ENCODE measurements around the gene PSME3IP1. TPM values are rescaled to one million over a fixed set of nuclear protein-coding genes. Genes with fewer than 3 reads are reported as not detected.
A peak's percentile ranks its signal among the peaks of the same experiment; 100 is the strongest.
"Not testable (repeated sequence)": the region's sequence is repeated elsewhere in the genome, so short reads cannot be mapped to it uniquely, and the experiment has no call there.

Gene PSME3IP1
- total and polyA plus RNA-seq, 2 of the 4 experiments (the other 2 are of a cell fraction): 50.2 to 75.2 TPM

DNA sequence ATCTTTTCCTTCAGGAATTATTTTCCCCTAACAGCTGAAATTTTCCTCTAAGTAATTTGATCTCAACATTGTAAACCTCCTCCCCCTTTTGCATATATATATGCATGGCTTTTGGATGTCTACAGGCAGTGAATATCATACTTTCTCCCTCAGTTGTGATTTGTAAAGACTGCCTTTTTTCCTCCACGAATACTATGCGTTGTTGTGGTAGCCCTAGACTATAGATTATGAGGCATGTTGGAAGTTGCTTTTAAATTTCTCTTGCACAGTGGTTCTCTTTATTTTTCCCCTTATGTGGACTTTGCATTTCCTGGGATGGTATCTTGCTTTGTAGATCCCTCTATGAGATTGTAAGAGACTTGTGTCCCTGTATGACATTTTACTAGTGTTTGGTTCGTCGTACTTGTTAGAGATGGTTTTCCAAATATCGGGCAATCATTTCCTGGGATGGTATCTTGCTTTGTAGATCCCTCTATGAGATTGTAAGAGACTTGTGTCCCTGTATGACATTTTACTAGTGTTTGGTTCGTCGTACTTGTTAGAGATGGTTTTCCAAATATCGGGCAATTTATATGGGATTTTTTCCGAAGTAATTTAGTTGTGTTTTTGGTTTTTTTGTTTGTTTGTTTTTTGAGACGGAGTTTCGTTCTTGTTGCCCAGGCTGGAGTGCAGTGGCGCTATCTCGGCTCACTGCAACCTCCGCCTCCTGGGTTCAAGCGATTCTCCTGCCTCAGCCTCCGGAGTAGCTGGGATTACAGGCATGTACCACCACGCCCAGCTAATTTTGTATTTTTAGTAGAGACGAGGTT, 2.3 kb upstream of the PSME3IP1 start:
- BruUV-seq (replicated peaks): TSS peak; percentile 32
- H2BK20ac ChIP-seq (ENCODE audit: low read depth, low read length); dilution Hi-C loops (cut with HindIII; ENCODE audit: low sequenced_read_pairs, unreplicated experiment); H3K27ac ChIP-seq (ENCODE audit: insufficient read depth, low read length); H3K56ac ChIP-seq (ENCODE audit: extremely low read depth, insufficient read depth, low read length); H4K8ac ChIP-seq (ENCODE audit: low read depth in 2 of 2, low read length in 2 of 2); H3K9me1 ChIP-seq (ENCODE audit: insufficient read depth, low read length); CTCF ChIA-PET; H3K18ac ChIP-seq (ENCODE audit: low read depth, low read length); H3K9me3 ChIP-seq (ENCODE audit: control insufficient read depth, insufficient read depth, low read length); H4K5ac ChIP-seq (ENCODE audit: low read depth, low read length); H2BK15ac ChIP-seq (ENCODE audit: low read depth, low read length); H4K91ac ChIP-seq (ENCODE audit: insufficient read depth, low read depth, low read length); H2AK5ac ChIP-seq (ENCODE audit: low read depth, low read length); H2BK5ac ChIP-seq (ENCODE audit: low read depth, low read length, poor library complexity, severe bottlenecking); H2BK120ac ChIP-seq (ENCODE audit: low read depth, low read length); H3K36me3 ChIP-seq (ENCODE audit: control insufficient read depth, insufficient read depth, low read length); in situ Hi-C loops (cut with MboI; ENCODE audit: low sequenced_read_pairs); H3K4ac ChIP-seq (ENCODE audit: low read depth, low read length); POLR2A ChIA-PET (ENCODE audit: unreplicated experiment); H2AK9ac ChIP-seq (replicated peaks; ENCODE audit: low read depth, low read length, poor library complexity); H2AFZ ChIP-seq (replicated peaks; ENCODE audit: low read length, poor library complexity); DNase-seq; H3K27me3 ChIP-seq (ENCODE audit: control insufficient read depth, insufficient read depth, low read length); H3K14ac ChIP-seq (replicated peaks; ENCODE audit: low read depth, low read length); ATAC-seq (ENCODE audit: low read depth): not testable (repeated sequence)
- Histone ChIP-seq H4K20me1 (ENCODE audit: insufficient read depth, low read length) (peaks cover 18% of the 10 kb centered on the region; the same call in 1 of the 2 replicates), H3K9ac (ENCODE audit: low read depth, low read length) (peak overlapping the region; percentile 13; the same call in 1 of the 2 replicates), H3K4me3 (ENCODE audit: insufficient read depth, low read depth, low read length) (peak overlapping the region; percentile 74; the same call in 1 of the 2 replicates), H3K79me1 (ENCODE audit: low read depth in 1 of 2, low read length in 2 of 2) (peaks cover 17 to 68% of the 10 kb centered on the region in 2 experiments), H3K23ac (ENCODE audit: low read depth, low read length) (peak overlapping the region; percentile 97; the same call in 1 of the 2 replicates), H3K4me2 (ENCODE audit: low read depth, low read length) (peak overlapping the region; percentile 99), H3K4me1 (ENCODE audit: control insufficient read depth, insufficient read depth, low read length) (peaks cover 15% of the 10 kb centered on the region)
- intact Hi-C loops (cut with micrococcal nuclease): loop anchor here (2.0 kb wide), 1 partner anchor 113 kb away; no protein-coding TSS in a partner anchor
- 93 to 100% methylated on average over 1 to 3 of the region's 18 CpGs for WGBS, 2 experiments (ENCODE audit: extremely low coverage in 2 of 2, insufficient read length in 1 of 2)
